CD4-positive, alpha-beta T cell treated with Interleukin-4 for 1 hour (primary cell): Measurements from ENCODE around the gene GMDS.

Source experiments
- DNase-seq, 2 donors: peaks; one replicate each; pipeline ENCODE4 v3.0.0-alpha.2; 2020 to 2022

Gene GMDS

DNA sequence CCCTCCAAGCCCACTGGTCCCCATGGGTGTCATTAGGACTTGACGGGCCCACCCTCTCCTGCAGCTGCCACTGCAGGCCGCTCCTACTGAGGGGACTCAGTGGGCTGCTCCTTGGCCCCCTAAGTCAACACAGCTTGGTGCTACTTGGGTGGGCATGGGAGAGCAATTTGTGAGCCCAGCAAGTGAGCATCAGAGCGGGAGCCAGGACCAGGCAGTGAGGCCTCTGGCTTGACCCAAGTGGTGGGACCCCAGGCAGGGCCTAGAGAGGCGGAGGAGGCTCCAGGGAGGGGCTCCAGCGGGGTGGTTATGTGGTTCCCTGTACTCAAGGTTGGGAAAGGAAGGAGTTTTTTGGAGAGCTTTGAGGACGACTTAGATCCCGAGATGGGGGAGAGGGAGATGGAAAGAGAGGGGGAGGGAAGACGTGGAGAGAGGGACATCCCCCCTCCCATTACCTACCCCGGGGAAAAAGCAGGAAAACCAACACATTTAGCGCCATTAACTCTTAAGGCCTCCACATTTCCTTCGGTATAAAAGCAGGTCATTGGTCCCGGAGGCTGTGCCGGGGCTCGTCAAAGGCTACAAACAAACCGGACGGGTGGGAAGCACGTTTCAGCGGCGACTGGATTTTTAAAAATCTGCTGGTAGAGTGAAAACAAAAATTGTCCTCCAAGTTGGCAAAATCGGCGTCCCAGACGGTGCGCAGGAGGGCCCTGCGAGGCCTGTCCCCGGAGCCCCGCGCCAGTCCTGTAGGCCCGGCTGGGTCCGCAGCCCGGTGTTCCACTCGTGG is 626.9 kb downstream of the GMDS start:
- no peak for DNase-seq

DNA sequence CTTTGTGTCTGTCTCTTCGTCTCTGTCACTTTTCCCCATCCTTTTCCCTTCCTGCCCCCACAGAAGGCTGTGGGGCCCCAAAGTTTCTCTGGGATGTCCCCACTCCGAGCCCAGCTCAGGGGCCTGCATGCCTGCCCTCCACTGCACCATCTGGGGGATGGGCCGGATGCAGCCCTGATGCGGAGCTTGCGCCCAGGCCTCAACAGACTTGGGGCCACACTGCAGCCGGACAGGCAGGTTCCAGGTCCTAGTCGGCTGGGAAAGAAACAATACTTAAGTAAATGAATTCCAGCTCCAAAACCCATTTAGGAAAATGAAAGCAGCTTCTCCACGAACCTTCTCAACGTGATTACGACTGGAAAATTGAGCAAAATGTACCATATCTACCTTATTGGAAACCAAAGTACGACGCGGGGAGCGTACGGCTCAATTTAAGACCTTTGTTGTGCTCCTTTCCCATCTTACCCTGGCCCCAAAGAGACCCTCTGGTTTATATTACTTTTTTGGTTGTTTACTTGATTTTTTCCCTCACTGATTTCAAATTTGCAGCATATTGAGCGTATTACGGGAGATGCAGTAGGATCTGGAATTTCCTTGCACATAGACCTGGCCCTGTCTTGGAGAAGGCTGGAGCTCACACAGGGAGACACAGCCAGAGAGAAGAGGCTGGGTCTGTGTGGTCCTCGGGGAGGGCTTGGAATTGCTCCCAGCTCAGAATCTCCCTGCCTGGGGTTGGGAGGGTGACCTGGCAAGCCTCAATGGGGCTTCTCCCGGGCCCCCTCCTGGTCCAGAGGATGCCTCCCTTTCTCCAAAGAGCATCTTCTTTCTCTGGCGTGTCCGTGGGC is 627.7 kb downstream of the GMDS start:
- DNase-seq, result no peak

DNA sequence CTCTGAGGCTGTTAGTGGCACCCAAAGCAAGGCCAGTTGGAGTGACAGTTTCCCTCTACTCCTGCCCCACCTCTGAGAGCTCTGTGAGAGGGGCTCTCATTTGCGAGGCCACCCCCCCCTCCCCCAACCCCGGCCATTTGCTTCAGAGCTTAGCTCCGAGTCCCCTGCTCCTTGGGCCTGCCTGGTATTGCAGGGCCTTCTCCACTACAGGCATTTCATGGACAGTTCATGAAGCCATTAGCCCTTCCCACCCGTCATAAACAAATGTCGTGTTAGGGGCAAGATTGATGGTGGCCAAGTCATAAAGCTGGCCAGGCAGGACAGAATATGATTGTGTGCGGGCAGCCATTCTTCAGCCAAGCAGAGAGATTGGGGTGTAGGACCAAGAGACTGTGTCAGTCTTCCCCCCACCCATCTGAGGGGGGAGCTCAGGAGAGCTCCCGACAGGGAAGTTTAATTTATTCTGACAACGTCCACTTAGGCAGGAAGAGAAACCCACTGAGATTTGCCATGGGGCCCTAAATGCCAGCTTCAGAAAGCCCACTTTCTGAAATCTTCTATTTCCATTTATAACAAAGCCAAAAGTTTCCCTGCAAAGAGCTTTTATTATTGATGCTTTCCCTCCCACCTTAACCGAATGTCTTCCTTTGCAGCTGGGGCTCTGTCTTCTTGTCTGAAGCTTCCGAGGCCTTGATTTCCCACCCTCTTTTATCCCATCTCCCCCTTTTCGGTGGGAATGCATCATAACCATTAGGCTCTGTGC is 628.5 kb downstream of the GMDS start:
- no peak for DNase-seq

DNA sequence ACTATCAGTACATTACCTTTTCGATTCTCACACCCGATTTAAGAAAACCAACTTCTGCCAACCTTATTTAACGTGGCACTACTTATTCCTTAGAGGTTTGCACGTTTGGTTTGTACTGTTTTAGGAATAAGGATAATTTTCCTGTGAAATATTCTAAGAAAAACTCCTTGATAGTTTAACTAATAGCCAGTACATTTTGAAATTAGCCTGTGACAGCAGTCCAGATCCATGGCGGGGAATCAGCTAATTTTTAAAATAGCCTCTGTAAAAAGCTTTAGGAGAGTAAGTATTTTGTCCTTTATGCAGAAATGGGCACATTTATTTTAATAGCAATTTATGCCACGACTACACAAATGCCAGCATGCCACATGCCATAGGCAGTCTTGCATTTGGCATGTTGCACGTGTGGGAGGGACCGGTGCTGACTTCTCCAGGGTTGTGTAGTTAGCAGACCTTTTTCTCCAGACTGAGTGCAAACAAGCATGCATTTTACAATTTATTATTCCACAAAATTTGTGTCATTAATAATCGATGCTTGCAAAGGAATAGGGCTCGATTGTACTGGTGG is 629.5 kb downstream of the GMDS start:
- no peak for DNase-seq

DNA sequence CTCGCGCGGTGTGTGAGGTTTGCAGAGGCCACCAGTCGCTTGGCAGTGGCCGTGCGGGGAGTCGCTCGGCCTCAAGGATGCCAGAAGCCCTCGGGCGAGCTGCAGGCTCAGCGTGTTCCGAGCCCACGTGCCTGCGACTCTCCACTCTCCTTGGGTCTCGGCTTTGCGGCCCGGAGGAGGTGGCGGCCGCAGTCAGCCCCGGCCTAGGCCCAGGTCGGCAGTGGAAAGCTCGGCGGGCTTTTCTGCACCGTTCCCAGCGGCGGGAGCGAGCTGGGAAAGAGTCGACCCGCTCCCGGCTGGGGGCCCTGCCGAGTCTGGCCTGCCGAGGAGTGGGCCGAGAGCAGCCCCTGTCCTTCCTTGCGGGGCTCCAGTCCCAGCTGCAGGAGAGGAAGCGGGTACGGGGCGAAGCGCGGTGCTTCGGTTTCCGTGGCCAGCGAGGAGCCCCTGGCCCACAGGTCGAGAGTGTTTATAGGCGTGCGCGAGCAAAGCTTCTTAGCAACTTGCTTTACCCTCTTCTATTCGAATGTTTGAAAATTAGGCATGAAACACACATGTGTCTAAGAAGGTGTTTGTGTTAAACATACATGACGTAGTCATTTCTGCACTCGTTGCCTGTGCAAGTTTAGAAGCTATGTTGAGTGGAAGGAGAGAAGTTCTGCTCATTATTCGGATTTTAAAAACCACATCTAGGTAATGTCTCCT is 630.1 kb downstream of the GMDS start:
- DNase-seq, result no peak

DNA sequence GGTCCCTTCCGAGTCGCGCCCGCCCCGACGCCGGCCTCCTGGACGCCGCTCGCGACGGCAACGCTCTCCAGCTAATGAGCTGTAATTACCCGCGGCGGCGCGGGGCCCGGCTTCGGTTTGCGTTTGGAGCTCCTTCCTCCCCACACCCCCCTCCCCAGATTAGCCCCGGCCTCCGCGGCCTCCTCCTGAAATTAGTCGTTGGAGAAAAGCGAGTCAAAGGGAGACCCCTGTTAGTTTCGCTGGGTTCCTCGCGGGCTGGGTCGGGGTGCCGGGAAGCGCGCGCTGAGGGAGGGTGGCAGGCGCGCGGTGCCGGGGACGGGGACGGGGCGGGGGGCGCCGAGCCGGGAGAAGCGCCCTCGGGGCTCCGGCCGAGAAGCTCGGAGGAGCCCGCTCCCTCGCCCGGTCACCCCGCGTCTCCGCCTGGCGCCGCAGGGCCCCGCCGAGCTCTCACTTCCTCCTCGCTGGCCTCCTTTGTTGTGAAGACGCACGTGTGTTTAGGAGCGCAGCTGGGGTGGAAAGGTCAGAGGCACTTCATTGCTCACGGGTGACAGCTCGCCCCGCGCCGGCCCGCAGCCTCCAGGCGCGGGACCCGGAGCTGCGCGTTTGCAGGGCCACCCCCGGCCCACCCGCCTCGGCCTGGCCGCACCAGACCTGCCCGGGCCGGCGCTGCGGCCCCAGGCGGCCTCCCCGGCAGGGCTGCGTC is 630.8 kb downstream of the GMDS start:
- peak in 1 of 2 donors; percentile 29 for DNase-seq

DNA sequence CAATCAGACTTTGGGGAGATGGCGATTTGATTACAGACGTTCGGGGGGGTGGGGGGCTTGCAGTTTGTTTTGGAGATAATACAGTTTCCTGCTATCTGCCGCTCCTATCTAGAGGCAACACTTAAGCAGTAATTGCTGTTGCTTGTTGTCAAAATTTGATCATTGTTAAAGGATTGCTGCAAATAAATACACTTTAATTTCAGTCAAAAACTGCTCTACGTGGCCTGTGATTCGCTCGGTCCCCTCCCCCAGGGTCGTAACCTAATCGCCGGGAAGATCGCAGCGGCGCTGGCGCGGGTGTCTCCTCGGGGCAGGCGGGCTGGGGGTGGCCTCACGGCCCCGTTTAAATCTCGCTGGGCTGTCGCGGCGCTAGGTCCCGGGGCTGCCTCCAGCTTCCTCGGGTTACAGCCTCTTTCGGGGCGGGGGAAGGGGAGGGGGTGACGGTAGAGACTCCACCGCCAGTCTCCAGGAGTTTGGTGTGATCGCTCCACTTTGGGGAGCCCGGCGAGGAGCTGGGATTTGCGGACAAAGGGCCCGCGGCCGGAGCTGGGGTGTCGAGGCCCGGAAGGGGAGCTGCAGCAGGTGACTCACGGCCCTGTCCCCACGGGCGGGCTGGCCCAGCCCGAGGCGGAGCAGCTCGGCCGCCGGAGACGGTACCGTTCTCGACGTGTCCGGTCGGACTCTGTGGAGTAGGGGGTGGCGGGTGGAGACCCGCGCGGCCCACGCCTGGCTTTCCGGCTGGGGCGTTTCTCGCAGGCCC is 631.5 kb downstream of the GMDS start:
- no peak for DNase-seq

DNA sequence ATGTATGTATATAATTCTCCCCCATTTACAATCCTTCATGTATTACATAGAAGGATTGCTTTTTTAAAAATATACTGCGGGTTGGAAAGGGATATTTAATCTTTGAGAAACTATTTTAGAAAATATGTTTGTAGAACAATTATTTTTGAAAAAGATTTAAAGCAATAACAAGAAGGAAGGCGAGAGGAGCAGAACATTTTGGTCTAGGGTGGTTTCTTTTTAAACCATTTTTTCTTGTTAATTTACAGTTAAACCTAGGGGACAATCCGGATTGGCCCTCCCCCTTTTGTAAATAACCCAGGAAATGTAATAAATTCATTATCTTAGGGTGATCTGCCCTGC is 632.1 kb downstream of the GMDS start:
- no peak for DNase-seq

DNA sequence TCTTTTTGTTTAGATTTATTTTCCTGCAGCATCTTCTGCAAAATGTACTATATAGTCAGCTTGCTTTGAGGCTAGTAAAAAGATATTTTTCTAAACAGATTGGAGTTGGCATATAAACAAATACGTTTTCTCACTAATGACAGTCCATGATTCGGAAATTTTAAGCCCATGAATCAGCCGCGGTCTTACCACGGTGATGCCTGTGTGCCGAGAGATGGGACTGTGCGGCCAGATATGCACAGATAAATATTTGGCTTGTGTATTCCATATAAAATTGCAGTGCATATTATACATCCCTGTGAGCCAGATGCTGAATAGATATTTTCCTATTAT is 632.5 kb downstream of the GMDS start:
- no peak for DNase-seq

DNA sequence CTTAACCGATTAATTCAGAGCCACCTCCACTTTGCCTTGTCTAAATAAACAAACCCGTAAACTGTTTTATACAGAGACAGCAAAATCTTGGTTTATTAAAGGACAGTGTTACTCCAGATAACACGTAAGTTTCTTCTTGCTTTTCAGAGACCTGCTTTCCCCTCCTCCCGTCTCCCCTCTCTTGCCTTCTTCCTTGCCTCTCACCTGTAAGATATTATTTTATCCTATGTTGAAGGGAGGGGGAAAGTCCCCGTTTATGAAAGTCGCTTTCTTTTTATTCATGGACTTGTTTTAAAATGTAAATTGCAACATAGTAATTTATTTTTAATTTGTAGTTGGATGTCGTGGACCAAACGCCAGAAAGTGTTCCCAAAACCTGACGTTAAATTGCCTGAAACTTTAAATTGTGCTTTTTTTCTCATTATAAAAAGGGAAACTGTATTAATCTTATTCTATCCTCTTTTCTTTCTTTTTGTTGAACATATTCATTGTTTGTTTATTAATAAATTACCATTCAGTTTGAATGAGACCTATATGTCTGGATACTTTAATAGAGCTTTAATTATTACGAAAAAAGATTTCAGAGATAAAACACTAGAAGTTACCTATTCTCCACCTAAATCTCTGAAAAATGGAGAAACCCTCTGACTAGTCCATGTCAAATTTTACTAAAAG is 633.0 kb downstream of the GMDS start:
- DNase-seq, result no peak

DNA sequence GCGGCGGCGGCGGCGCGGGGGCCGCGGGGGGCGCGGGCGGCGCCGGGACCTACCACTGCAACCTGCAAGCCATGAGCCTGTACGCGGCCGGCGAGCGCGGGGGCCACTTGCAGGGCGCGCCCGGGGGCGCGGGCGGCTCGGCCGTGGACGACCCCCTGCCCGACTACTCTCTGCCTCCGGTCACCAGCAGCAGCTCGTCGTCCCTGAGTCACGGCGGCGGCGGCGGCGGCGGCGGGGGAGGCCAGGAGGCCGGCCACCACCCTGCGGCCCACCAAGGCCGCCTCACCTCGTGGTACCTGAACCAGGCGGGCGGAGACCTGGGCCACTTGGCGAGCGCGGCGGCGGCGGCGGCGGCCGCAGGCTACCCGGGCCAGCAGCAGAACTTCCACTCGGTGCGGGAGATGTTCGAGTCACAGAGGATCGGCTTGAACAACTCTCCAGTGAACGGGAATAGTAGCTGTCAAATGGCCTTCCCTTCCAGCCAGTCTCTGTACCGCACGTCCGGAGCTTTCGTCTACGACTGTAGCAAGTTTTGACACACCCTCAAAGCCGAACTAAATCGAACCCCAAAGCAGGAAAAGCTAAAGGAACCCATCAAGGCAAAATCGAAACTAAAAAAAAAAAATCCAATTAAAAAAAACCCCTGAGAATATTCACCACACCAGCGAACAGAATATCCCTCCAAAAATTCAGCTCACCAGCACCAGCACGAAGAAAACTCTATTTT is 633.7 kb downstream of the GMDS start:
- DNase-seq, result peak in 1 of 2 donors; percentile 24

DNA sequence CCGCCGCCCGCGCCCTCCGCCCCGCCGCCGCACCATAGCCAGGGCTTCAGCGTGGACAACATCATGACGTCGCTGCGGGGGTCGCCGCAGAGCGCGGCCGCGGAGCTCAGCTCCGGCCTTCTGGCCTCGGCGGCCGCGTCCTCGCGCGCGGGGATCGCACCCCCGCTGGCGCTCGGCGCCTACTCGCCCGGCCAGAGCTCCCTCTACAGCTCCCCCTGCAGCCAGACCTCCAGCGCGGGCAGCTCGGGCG is 634.2 kb downstream of the GMDS start:
- DNase-seq, result no peak

DNA sequence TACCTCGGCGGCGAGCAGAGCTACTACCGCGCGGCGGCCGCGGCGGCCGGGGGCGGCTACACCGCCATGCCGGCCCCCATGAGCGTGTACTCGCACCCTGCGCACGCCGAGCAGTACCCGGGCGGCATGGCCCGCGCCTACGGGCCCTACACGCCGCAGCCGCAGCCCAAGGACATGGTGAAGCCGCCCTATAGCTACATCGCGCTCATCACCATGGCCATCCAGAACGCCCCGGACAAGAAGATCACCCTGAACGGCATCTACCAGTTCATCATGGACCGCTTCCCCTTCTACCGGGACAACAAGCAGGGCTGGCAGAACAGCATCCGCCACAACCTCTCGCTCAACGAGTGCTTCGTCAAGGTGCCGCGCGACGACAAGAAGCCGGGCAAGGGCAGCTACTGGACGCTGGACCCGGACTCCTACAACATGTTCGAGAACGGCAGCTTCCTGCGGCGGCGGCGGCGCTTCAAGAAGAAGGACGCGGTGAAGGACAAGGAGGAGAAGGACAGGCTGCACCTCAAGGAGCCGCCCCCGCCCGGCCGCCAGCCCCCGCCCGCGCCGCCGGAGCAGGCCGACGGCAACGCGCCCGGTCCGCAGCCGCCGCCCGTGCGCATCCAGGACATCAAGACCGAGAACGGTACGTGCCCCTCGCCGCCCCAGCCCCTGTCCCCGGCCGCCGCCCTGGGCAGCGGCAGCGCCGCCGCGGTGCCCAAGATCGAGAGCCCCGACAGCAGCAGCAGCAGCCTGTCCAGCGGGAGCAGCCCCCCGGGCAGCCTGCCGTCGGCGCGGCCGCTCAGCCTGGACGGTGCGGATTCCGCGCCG is 634.7 kb downstream of the GMDS start:
- DNase-seq, result no peak

DNA sequence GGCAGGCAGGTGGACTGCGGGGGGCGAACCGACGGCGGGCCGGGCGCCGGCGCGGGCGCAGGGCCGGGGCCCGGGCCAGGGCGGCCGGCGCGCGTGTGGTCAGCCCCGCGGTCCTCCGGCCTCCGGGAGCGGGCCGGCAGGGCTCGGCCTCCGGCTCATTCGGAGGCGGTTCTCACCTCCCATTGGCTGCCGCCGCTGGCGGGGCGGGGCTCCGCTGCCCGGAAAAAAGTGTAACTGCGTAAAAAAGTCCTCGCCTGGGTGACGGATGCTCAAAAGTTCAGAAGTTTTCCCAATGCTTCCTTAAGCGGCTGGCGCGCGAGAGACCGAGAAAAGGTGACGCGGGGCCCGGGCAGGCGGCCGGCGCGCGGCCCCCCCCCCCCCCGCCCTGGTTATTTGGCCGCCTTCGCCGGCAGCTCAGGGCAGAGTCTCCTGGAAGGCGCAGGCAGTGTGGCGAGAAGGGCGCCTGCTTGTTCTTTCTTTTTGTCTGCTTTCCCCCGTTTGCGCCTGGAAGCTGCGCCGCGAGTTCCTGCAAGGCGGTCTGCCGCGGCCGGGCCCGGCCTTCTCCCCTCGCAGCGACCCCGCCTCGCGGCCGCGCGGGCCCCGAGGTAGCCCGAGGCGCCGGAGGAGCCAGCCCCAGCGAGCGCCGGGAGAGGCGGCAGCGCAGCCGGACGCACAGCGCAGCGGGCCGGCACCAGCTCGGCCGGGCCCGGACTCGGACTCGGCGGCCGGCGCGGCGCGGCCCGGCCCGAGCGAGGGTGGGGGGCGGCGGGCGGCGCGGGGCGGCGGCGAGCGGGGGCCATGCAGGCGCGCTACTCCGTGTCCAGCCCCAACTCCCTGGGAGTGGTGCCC is 635.5 kb downstream of the GMDS start, which contains the start of gene FOXC1:
Gene FOXC1 (plus strand): TSS at position 268 of the 849 bp plus-strand sequence. CDS start 531 bp downstream, at position 799.
- DNase-seq, result peak; percentile 37 to 47

DNA sequence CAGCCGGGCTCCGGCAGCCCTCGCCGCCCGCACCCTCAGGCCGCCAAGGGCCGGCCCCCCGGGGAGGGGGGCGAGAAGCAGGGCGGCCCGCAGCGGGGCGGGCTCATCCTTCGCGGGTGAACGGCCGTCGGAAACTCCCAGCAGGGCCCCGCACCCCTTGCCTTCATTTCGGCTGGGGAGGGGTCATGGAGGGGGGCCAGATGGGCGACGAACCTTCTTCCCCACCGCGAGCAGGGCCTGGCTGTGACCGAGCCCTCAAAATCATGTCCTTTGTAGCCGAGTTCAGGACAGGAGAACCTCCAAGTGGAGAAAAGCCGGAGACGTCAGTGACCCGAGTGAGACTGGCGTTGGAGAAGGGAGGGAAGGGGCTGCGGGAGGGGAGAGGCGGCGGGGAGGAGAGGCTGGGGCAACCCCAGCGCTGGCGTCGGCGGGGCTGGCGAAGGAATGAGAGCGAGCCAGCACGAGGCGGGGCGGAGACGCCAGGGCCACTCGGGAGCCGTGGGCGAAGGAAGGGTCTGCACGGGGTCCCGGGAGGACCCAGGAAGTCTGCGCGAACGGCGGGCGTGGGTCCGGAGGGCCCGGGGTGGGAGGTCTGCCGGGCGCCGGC is 636.3 kb downstream of the GMDS start:
- DNase-seq, result no peak

DNA sequence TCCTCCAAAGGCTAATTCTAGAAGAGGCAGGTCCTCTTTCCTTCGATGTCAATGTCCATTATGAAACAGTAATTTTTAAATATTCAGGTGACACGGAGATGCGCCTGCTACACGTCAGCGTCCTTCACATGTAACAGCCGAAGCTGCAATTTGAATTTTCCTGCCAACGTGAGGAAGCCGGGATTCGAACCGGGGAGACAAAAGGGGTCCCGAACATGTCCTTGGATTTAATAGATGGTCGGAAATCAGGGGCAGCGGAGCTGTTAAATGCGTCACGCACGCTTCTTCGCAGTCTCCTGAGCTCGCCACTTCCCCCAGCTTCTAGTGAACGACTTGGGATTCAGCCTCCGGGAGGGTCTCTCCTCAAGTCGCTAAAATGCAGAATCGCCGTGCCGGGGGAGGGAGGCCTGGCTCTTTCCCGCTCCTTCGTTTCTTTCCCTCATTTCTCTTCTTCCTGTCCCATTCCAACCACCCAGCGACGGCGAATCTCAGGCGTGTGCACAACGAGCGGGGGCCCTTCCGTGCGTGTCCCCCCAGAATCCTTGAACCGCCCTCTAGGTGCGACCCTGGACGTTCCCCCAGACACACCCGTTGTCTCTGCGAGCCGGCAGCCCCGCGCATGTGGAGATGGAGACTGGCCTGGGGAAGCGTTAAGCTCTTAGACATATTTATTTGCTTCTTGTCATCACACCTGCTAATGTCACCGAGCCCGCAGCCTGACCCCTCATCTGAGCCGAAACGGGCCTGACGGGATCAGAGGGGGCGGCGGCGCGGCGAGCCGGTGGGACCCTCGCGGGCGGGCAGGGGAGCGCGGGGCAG is 637.0 kb downstream of the GMDS start:
- no peak for DNase-seq
